Epithelial cell of esophagus (primary cell): ENCODE results near the gene PDCD2L.
"Not testable (repeated sequence)": the region's sequence is repeated elsewhere in the genome, so short reads cannot be mapped to it uniquely, and the experiment has no call there.

ENCODE experiments used
- DNase-seq: peaks from one replicate; pipeline ENCODE4 v3.0.0; 2010; ENCODE audit warnings: low read depth
- H3K4me3 ChIP-seq: 2 replicates; pipeline ENCODE4 v1.5.1; 2011; ENCODE audit warnings: mild to moderate bottlenecking, low read length, control low read depth
- CTCF ChIP-seq: IDR thresholded peaks from 2 replicates; pipeline ENCODE4 v1.5.1; 2011; ENCODE audit warnings: low read depth, mild to moderate bottlenecking, low read length, control low read depth, inconsistent platforms; ENCODE audit not compliant: insufficient read depth; ENCODE audit errors: missing control alignments

PDCD2L gene

DNA sequence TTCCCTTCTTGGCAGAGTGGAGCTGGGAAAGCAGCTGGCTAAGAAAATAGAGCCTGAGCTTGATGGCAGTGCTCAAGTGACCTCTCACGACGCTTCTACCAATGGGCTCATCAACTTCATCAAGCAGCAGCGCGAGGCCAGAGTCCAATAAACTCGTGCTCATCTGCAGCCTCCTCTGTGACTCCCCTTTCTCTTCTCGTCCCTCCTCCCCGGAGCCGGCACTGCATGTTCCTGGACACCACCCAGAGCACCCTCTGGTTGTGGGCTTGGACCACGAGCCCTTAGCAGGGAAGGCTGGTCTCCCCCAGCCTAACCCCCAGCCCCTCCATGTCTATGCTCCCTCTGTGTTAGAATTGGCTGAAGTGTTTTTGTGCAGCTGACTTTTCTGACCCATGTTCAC lies 4.3 kb upstream of the PDCD2L start:
- DNase-seq: no peak
- no peak for TF ChIP-seq CTCF
- H3K4me3 ChIP-seq: no peak overlapping the region

DNA sequence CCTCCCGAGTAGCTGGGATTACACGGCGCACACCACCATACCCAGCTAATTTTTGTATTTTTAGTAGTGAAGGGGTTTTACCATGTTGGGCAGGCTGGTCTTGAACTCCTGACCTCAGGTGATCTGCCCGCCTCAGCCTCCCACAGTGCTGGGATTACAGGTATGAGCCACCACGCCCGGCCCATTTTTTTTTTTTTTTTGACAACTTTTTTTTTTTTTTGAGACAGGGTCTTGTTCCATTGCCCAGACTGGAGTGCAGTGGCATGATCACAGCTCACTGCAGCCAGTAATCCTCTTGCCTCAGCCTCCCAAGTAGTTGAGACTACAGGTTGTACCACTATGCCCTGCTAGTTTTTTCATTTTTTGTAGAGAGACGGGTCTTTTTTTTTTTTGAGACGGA lies 3.4 kb upstream of the PDCD2L start:
- DNase-seq, H3K4me3 ChIP-seq: not testable (repeated sequence)

GRCh38 chr19:34402074-34402600 lies 2.1 kb upstream of the PDCD2L start:
- no peak for DNase-seq
- H3K4me3 ChIP-seq: no peak overlapping the region
- no peak for TF ChIP-seq CTCF

DNA sequence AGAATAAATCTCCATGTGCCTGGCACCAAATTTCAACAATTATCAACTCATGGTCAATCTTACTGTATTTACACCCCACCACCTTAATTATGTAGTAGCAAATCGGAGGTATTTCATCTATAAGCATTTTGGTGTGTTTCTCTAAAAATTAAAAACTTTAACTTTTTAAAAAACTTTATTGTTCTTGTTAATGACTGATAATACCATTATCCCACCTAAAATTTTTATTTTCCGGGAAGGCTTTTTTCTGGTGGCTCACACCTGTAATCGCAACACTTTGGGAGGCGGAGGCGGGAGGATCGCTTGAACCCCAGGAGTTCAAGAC lies 453 bp upstream of the PDCD2L start:
- no peak for TF ChIP-seq CTCF
- DNase-seq: no peak
- H3K4me3 ChIP-seq: peak overlapping the region; percentile 97

- DNase-seq: no peak
- no peak overlapping the region for H3K4me3 ChIP-seq
- no peak for TF ChIP-seq CTCF
Observed at GRCh38 chr19:34405892-34406660, 1.9 kb downstream of the PDCD2L start.

DNA sequence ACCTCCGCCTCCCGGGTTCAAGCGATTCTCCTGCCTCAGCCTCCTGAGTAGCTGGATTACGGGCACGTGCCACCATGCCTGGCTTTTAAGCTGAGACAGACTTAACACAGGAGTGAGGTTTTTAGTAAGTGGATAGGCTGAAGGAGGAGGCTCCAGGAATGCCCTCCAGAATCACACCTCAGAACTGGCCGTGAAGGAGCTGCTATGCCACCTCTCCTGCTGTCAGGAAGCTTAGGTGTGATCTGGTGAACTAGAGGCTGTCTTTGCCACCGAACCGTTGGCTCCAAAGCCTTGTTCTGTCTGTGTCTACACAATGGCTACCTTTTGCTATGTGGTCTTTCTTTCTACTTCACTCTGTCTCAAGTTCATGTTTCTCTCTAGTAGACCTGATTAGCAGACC lies 4.2 kb downstream of the PDCD2L start:
- no peak overlapping the region for H3K4me3 ChIP-seq
- no peak for DNase-seq
- TF ChIP-seq CTCF: no peak

GRCh38 chr19:34409189-34410164 lies 5.3 kb downstream of the PDCD2L start:
- TF ChIP-seq CTCF: no peak
- H3K4me3 ChIP-seq: no peak overlapping the region
- no peak for DNase-seq
